Bronchial epithelial cell (primary cell): ENCODE measurements around the gene LTA. TPM values are rescaled to one million over a fixed set of nuclear protein-coding genes. Genes with fewer than 3 reads are reported as not detected.

Source experiments
- DNase-seq: peaks from one replicate; pipeline ENCODE4 v3.0.0-alpha.2; 2010; ENCODE audit warnings: low read depth
- FAIRE-seq: peaks from 2 replicates; lab custom pipeline; 2011; peaks lifted over from hg19 to GRCh38; lab: Jason Lieb, UNC
- H3K27me3 ChIP-seq: 2 replicates; pipeline ENCODE4 v1.5.1; 2011; ENCODE audit warnings: low read length; ENCODE audit not compliant: control insufficient read depth, insufficient read depth
- H3K36me3 ChIP-seq: 2 replicates; pipeline ENCODE4 v1.5.1; 2011; ENCODE audit warnings: low read length; ENCODE audit not compliant: control insufficient read depth, insufficient read depth
- H3K4me3 ChIP-seq: 2 replicates; pipeline ENCODE4 v1.5.1; 2011; ENCODE audit warnings: mild to moderate bottlenecking, low read depth, low read length, control low read depth
- CTCF ChIP-seq: IDR thresholded peaks from 2 replicates; pipeline ENCODE4 v1.5.1; 2011; ENCODE audit warnings: mild to moderate bottlenecking, moderate library complexity, low read length, control low read depth, inconsistent platforms; ENCODE audit not compliant: insufficient read depth, severe bottlenecking
- total RNA-seq: library from RNA; depleted of rRNA; stranded (reverse); fragments of >200 nt; gene quantifications from 2 replicates; pipeline ENCODE4 v1.2.1, GENCODE V29; 2014

Gene LTA
- total RNA-seq, 1 donor from 2014 or later, result not detected

DNA sequence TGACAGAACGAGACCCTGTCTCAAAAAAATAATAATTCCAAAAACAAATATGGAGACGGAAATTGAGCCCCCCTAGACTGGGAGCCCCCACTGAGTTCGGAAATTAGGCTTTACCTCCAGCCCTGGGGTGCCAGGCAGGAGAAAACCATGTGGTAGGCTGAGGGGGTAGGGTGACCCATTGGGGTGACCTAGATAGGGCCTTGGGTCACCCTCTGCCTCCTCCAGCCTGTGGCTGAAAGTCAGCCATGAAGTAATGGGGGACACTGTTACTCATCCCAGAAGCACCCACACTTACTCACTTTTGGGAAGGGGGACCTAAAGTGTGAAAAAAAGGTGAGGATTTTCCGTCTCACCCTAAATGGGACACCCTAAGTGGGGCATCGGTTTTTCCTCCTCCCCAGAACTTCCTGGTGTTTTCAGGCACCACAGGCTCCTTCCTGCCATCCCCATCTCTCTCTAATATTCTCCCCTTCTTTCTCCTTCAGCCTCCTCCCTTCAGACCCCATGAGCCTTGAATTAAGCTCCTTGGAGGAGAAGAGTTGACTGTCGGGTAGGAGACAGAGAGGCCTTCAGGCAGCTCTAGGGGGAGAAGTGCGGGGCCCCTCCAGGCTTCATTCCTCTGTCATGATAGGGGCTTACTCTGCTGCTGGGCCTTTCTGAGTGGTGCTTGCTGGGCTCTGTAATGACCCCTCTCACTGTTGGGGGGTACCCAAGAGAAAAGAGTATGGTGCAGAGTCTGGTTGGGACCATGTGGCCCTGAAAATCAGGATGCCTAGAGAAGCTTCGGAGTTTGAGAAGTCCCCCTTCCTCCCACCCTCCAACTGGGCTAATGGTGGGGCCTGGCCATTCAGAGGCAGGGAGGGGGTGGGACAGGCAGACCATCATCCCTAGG is 7.7 kb downstream of the LTA start:
- no peaks in the 10 kb centered on the region for H3K27me3 ChIP-seq
- TF ChIP-seq CTCF, result no peak
- DNase-seq, result no peak
- FAIRE-seq, result no peak
- no peaks in the 10 kb centered on the region for H3K36me3 ChIP-seq
- H3K4me3 ChIP-seq, result no peak overlapping the region

- no peak for DNase-seq
- no peaks in the 10 kb centered on the region for H3K36me3 ChIP-seq
- peak overlapping the region; percentile 68 for H3K4me3 ChIP-seq
- no peaks in the 10 kb centered on the region for H3K27me3 ChIP-seq
- no peak for FAIRE-seq
- TF ChIP-seq CTCF, result no peak
These were observed 8.3 kb downstream of the LTA start for GRCh38 chr6:31580438-31580740.

DNA sequence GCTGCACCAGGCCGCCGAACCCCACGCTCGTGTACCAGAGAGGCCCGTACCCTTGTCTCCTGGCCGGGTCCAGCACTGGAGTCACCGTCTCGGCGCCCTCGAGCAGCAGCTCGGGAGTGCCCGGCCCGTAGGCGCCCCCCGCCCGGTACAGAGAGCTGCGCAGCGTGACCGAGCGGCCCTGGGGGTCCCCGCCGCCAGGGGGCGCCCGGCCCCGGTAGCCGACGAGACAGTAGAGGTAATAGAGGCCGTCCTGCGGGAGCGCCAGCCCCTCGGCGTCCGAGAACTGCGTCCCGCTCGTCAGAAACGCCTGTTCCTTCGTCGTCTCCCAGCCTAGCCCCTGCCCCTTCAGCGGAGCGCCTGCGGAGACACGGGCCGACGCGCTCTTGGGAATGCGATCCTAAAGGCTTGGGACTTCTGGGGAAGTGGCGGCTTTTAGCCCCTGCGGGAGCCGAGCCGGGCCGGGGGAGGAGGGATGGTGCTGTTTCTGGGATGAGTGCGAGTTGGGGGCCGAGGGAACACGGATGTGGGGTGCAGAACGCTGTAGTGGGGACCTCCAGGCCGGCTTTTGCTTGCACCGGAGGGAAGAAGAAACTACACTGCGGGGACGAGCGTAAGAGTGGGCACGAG is 8.8 kb downstream of the LTA start:
- DNase-seq (peak; percentile 45), FAIRE-seq (no peak)
- TF ChIP-seq CTCF, result peak; percentile 95
- no peaks in the 10 kb centered on the region for H3K27me3 ChIP-seq
- H3K4me3 ChIP-seq, result peak overlapping the region; percentile 68
- H3K36me3 ChIP-seq, result no peaks in the 10 kb centered on the region

DNA sequence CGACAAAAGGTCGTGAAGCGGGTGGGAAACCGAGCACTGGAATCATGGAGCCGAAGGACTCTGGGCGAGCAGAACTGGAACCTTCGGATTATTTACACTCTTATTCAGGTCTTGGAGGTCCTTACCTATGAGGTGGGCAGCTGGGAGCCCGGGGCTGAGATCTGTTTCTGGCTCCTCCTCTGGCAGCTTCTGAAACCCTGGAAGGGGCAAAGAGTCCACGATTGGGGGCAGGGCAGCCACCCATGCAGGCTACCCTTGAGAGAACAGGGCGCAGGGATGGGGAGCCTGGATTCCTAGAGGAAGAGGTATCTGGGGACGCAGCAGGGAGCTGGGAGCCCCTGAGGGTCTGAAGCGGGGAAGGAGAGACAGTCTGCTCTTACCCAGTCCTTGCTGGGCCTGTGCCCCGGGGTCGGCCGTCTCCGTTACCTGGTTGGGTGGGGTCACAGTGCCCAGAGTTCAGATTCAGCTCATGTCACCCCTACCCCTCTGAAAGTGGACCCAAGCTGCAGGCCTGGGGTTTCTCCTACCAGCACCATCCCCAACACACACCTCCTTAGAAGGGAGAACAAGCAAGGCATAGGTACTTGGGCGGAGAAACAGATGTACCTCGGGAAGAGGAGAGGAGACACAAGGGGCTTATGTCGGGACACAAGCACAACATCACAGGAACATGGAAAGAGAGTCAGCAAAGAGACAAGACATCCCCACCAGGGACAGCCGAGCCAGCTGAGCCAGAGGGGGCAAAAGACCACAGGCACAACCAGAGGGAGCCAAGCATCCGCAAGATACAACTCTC is 9.5 kb downstream of the LTA start:
- Histone ChIP-seq H3K27me3 (no peaks in the 10 kb centered on the region), H3K36me3 (no peaks in the 10 kb centered on the region), H3K4me3 (peak overlapping the region; percentile 68)
- FAIRE-seq, result no peak
- TF ChIP-seq CTCF, result no peak
- no peak for DNase-seq

GRCh38 chr6:31582230-31582643 is 10.1 kb downstream of the LTA start, which contains the start of gene LTB:
TSS of gene LTB (minus strand) at chr6:31582424. CDS start at chr6:31582417, 7 bp downstream.
- no peak for TF ChIP-seq CTCF
- FAIRE-seq, result no peak

More at GRCh38 chr6:31582230-31582643, 10.1 kb downstream of the LTA start, which contains the start of gene LTB:
- DNase-seq, result no peak
- Histone ChIP-seq H3K36me3 (no peaks in the 10 kb centered on the region), H3K4me3 (peak within 1 kb of the TSS; percentile 68), H3K27me3 (no peaks in the 10 kb centered on the region)
